NCI-H2029 (cell line): ENCODE results near the gene NR6A1.
A peak's percentile ranks its signal among the peaks of the same experiment; 100 is the strongest.
"Not testable (repeated sequence)": the region's sequence is repeated elsewhere in the genome, so short reads cannot be mapped to it uniquely, and the experiment has no call there.

Experiments
- DNase-seq: peaks from one replicate; lab custom pipeline; 2025; lab: John Stamatoyannopoulos, UW

Gene NR6A1

GRCh38 chr9:124615840-124616239, 155.3 kb downstream of the NR6A1 start:
- not testable (repeated sequence) for DNase-seq

- no peak for DNase-seq
These were observed 155.9 kb downstream of the NR6A1 start for GRCh38 chr9:124615100-124615742.

- DNase-seq: no peak
These were observed 157.3 kb downstream of the NR6A1 start for GRCh38 chr9:124613849-124614248.

GRCh38 chr9:124611106-124611505, 160.0 kb downstream of the NR6A1 start:
- no peak for DNase-seq

GRCh38 chr9:124606027-124606426, 165.1 kb downstream of the NR6A1 start:
- no peak for DNase-seq

- no peak for DNase-seq
These were observed 165.9 kb downstream of the NR6A1 start for GRCh38 chr9:124605258-124605657.

GRCh38 chr9:124602632-124603031, 168.5 kb downstream of the NR6A1 start:
- DNase-seq: peak; percentile 64

- peak; percentile 77 for DNase-seq
These were observed 168.9 kb downstream of the NR6A1 start for GRCh38 chr9:124602204-124602603.

- no peak for DNase-seq
These were observed 170.7 kb downstream of the NR6A1 start for GRCh38 chr9:124600407-124600806.

GRCh38 chr9:124599121-124599795, 171.9 kb downstream of the NR6A1 start:
- no peak for DNase-seq

GRCh38 chr9:124598048-124598447, 173.1 kb downstream of the NR6A1 start:
- DNase-seq: no peak

GRCh38 chr9:124596172-124596839, 174.8 kb downstream of the NR6A1 start:
- DNase-seq: no peak

- DNase-seq: no peak
These were observed 175.4 kb downstream of the NR6A1 start for GRCh38 chr9:124595743-124596142.

GRCh38 chr9:124594673-124595072, 176.4 kb downstream of the NR6A1 start:
- no peak for DNase-seq

- DNase-seq: no peak
These were observed 176.9 kb downstream of the NR6A1 start for GRCh38 chr9:124594225-124594624.

- DNase-seq: no peak
These were observed 177.5 kb downstream of the NR6A1 start for GRCh38 chr9:124593651-124594058.

GRCh38 chr9:124593200-124593599, 177.9 kb downstream of the NR6A1 start:
- DNase-seq: no peak

- peak; percentile 62 for DNase-seq
These were observed 180.0 kb downstream of the NR6A1 start for GRCh38 chr9:124590889-124591641.

GRCh38 chr9:124584631-124585030, 186.5 kb downstream of the NR6A1 start:
- no peak for DNase-seq

- no peak for DNase-seq
These were observed 188.0 kb downstream of the NR6A1 start for GRCh38 chr9:124583134-124583533.

- no peak for DNase-seq
These were observed 190.9 kb downstream of the NR6A1 start for GRCh38 chr9:124580186-124580585.

- DNase-seq: no peak
These were observed 194.4 kb downstream of the NR6A1 start for GRCh38 chr9:124576751-124577150.
